DMS 273 (cell line): ENCODE data around the gene ANKIB1.
"Not testable (repeated sequence)": the region's sequence is repeated elsewhere in the genome, so short reads cannot be mapped to it uniquely, and the experiment has no call there.

Experiments
- DNase-seq: peaks from one replicate; lab custom pipeline; 2025; ENCODE audit not compliant: unreplicated experiment; lab: John Stamatoyannopoulos, UW

ANKIB1 gene

GRCh38 chr7:92400013-92400412, 154.2 kb downstream of the ANKIB1 start:
- DNase-seq, result no peak

- no peak for DNase-seq
These were observed 157.4 kb downstream of the ANKIB1 start for GRCh38 chr7:92402920-92403759.

- no peak for DNase-seq
These were observed 157.9 kb downstream of the ANKIB1 start for GRCh38 chr7:92403760-92404074.

GRCh38 chr7:92404170-92404614, 158.4 kb downstream of the ANKIB1 start:
- DNase-seq, result peak; percentile 24

- no peak for DNase-seq
These were observed 163.6 kb downstream of the ANKIB1 start for GRCh38 chr7:92409357-92409756.

GRCh38 chr7:92410162-92410561, 164.4 kb downstream of the ANKIB1 start:
- not testable (repeated sequence) for DNase-seq

- DNase-seq, result no peak
These were observed 167.0 kb downstream of the ANKIB1 start for GRCh38 chr7:92412745-92413144.

GRCh38 chr7:92413550-92413949, 167.8 kb downstream of the ANKIB1 start:
- DNase-seq, result no peak

GRCh38 chr7:92415225-92415624, 169.5 kb downstream of the ANKIB1 start:
- DNase-seq, result no peak

GRCh38 chr7:92417913-92418312, 172.1 kb downstream of the ANKIB1 start:
- DNase-seq, result peak; percentile 15

- DNase-seq, result peak; percentile 51
These were observed 176.1 kb downstream of the ANKIB1 start for GRCh38 chr7:92421676-92422435.

- no peak for DNase-seq
These were observed 177.2 kb downstream of the ANKIB1 start for GRCh38 chr7:92422926-92423325.

GRCh38 chr7:92423710-92424131, 177.9 kb downstream of the ANKIB1 start:
- no peak for DNase-seq

GRCh38 chr7:92425311-92425947, 179.7 kb downstream of the ANKIB1 start:
- peak; percentile 30 for DNase-seq

GRCh38 chr7:92427193-92427592, 181.4 kb downstream of the ANKIB1 start:
- DNase-seq, result no peak

- DNase-seq, result no peak
These were observed 186.6 kb downstream of the ANKIB1 start for GRCh38 chr7:92432299-92432946.

GRCh38 chr7:92433019-92433418, 187.2 kb downstream of the ANKIB1 start:
- DNase-seq, result no peak

- DNase-seq, result no peak
These were observed 189.8 kb downstream of the ANKIB1 start for GRCh38 chr7:92435542-92435941.

GRCh38 chr7:92436612-92437445, 191.1 kb downstream of the ANKIB1 start:
- DNase-seq, result no peak

GRCh38 chr7:92437956-92438491, 192.2 kb downstream of the ANKIB1 start:
- DNase-seq, result no peak
